Stimulated activated CD4-positive, alpha-beta T cell treated with anti-CD3 and anti-CD28 coated beads, TNF-alpha, amount 100 ng/mL, for 4 hours (primary cell): ENCODE results near the gene ZNF641.
"Not testable (repeated sequence)": the region's sequence is repeated elsewhere in the genome, so short reads cannot be mapped to it uniquely, and the experiment has no call there.

Source experiments
- DNase-seq, 3 experiments: peaks; one replicate each; pipeline ENCODE4 v3.0.0-alpha.2; 2020; ENCODE audit warnings: low read depth in 3 of 3

Gene ZNF641

GRCh38 chr12:48334808-48335207 is 15.9 kb downstream of the ZNF641 start:
- no peak for DNase-seq

GRCh38 chr12:48333680-48334079 is 17.0 kb downstream of the ZNF641 start:
- DNase-seq, result not testable (repeated sequence)

DNA sequence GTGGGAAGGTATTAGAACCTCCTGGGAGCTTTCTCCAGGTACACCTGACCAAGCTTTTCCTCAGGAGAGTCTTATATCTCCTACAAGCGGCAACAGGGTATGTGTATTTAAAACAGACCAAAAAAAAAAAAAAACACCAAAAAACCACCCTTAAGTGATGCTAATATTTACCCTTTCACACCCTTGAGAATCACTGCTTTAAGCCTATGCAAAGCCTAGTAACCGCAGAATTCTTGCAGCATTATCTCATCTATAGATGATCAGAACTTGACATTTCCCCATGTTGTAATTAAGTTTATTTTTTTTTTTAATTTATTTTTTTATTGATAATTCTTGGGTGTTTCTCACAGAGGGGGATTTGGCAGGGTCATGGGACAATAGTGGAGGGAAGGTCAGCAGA is 19.3 kb downstream of the ZNF641 start:
- DNase-seq, result no peak

DNA sequence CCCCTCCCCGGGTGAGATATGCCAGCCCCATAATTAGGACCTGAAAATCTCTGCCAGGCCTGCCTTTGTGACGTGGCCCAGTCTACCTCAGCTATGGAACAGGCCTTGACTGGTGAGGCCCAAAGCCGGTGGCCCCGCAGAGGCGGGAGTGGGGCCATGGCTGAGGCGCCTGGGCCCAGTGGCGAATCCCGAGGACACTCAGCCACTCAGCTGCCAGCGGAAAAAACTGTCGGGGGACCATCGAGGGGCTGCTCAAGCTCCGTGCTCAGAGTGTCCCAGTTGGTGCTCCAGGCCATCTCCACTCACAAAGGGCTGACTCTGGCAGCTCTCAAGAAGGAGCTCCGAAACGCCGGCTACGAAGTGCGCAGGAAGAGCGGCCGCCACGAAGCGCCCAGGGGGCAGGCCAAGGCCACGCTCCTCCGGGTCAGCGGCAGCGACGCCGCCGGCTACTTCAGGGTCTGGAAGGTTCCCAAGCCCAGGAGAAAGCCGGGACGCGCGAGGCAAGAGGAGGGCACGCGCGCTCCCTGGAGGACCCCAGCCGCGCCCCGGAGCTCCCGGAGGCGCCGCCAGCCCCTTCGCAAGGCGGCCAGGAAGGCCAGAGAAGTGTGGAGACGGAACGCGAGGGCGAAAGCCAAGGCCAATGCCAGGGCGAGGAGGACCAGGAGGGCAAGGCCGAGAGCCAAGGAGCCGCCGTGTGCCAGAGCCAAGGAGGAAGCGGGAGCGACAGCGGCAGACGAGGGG is 21.4 kb downstream of the ZNF641 start:
- DNase-seq, result no peak

- no peak for DNase-seq
Observed at GRCh38 chr12:48316491-48316890, 34.2 kb downstream of the ZNF641 start.

DNA sequence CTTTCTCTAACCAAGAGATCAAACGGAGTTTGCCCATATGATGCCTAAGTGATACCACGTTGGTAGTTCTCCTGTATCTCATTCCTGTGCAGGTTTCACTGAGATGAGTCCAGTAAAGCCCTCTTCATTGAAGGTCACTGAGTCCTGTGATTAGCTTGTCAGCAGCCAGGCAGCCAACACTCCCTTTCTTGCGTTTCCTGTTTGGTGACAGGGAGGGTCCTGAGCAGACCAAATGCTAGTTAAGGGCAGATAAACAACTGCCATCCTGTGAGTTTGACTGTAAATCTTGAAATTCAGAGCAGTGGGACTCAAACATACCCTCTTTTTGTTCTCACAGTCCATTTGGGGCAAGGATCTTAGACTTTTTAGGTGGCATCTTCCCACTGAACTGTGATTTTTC is 39.4 kb downstream of the ZNF641 start:
- DNase-seq, result no peak

- no peak for DNase-seq
Observed at GRCh38 chr12:48307269-48307668, 43.5 kb downstream of the ZNF641 start.

DNA sequence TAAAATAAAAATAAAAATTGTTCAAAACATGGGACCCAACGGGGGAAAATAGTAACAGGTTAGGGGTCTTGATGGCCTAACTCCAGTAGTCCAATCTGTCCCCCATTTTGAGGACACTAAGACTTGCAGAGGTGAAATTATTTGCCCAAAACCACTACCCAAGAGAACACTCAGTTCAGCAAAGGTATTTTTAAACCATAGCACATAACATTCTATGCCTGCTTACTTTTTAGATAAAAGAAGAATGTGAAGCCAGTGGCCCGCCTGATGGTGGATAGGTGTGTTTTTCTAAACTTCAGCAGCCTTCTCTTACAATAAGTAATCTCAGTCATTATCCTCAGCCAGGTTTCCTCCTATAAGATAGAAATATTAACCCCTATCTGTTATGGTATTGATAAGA is 45.5 kb downstream of the ZNF641 start:
- no peak for DNase-seq

DNA sequence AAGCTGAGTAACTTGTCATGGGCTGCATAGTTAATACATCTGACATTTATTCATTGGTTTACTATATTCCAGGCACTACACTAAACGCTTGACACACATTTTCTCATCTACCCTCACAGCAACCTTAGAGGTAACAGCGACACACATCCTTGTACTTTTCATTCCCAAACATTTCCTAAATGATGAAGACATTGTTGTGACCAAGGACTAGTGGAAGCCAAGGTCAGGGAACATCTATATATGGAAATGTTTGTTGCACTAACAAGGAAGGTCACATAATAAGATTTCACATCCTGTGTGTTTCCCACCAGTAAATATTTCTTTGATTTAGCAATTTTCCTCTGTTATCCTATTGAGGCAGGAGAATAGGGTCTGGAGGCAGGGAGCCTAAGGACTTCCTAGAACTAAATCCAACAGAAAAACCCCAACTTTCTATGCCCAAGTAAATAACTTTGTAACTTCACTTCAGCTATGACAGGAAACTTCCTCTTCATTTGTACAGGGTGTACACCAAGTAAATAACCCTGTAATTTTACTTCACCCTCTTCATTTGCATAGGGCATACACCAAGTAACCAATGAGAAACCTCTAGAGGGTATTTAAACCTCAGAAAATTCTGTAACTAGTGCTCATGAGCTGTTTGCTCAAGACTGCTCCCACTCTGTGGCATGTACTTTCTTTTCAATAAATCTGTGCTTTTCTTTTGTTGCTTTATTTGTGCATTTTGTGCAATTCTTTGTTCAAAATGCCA is 48.4 kb downstream of the ZNF641 start:
- DNase-seq, result no peak

GRCh38 chr12:48300774-48301173 is 49.9 kb downstream of the ZNF641 start:
- DNase-seq, result no peak

- DNase-seq, result peak; percentile 2 to 9 (median 8)
Observed at GRCh38 chr12:48296586-48297282, 54.0 kb downstream of the ZNF641 start.

DNA sequence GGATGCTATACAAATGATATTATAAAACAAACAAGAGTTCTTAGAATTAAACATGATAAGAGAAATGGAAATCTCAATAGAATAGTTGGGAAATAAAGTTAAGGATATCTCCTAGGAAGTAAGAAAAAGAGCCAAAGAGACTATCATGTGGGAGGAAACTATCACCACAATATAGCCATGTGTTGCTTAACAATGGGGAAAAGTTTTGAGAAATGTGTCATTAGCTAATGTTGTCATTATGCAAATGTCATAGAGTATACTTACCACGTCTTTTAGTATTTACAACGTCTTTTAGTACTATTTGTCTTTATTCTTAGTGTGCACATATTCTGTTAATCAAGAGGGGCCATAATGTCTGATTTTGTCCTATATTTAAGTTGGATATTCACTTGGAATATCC is 58.7 kb downstream of the ZNF641 start:
- no peak for DNase-seq

DNA sequence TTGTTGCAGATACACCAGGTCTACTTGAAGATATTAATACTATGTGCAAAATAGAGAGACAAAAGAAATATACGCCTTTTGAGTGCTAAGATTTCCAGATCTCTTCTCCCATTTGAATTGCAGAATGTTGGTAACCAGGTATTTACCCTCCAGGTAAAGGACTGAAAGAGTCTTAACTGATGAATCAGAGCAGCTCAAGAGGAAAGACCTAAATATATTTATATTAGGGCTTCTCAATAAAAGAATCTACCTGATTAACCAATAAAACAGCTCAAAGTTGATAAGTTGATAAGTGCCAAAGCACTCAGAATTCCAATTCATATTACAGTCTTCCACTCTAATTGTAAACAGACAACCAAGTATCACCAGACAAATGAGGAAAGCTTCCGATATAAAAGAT is 59.2 kb downstream of the ZNF641 start:
- no peak for DNase-seq

GRCh38 chr12:48288387-48289268 is 62.1 kb downstream of the ZNF641 start:
- no peak for DNase-seq
